OCI-LY1 (cell line): ENCODE results near the gene KDM4D.
"Not testable (repeated sequence)": the region's sequence is repeated elsewhere in the genome, so short reads cannot be mapped to it uniquely, and the experiment has no call there.

Source experiments
- H2AFZ ChIP-seq: fragments of 200-600 bp; sonication (generic), shearing (Covaris generic); 2 replicates; pipeline ENCODE4 v1.6.0; 2014; ENCODE audit warnings: antibody characterized with exemption, mild to moderate bottlenecking, low read length
- H3F3A ChIP-seq: fragments of 200-600 bp; sonication (generic), shearing (Covaris generic); 2 replicates; pipeline ENCODE4 v1.6.0; 2014; ENCODE audit warnings: mild to moderate bottlenecking, antibody characterized with exemption, low read length, moderate library complexity; ENCODE audit not compliant: insufficient read depth
- H3K27ac ChIP-seq: fragments of 200-600 bp; sonication (generic); 2 replicates; pipeline ENCODE4 v1.5.1; 2014; ENCODE audit warnings: low read length, mixed run types, mild to moderate bottlenecking, low read depth; ENCODE audit not compliant: poor library complexity, severe bottlenecking
- H3K27me3 ChIP-seq: fragments of 200-600 bp; sonication (generic); 2 replicates; pipeline ENCODE4 v1.6.0; 2014; ENCODE audit warnings: antibody characterized with exemption, mild to moderate bottlenecking, low read length, moderate library complexity; ENCODE audit not compliant: insufficient read depth
- H3K36me3 ChIP-seq: fragments of 200-600 bp; sonication (generic); 2 replicates; pipeline ENCODE4 v1.6.1; 2014; ENCODE audit warnings: mild to moderate bottlenecking, antibody characterized with exemption, low read length, moderate library complexity, mixed read lengths; ENCODE audit not compliant: insufficient read depth
- H3K4me1 ChIP-seq: fragments of 200-600 bp; sonication (generic); 2 replicates; pipeline ENCODE4 v1.5.1; 2014; ENCODE audit warnings: mild to moderate bottlenecking, low read length, moderate library complexity; ENCODE audit not compliant: insufficient read depth, severe bottlenecking
- H3K4me2 ChIP-seq: fragments of 200-600 bp; sonication (generic), shearing (Covaris generic); 2 replicates; pipeline ENCODE4 v1.6.1; 2014; ENCODE audit warnings: low read length
- H3K4me3 ChIP-seq: fragments of 200-600 bp; sonication (generic); 2 replicates; pipeline ENCODE4 v1.5.1; 2014; ENCODE audit warnings: low read length, low read depth, mild to moderate bottlenecking, mixed read lengths; ENCODE audit not compliant: poor library complexity, severe bottlenecking
- H3K79me2 ChIP-seq: fragments of 200-600 bp; shearing (Covaris generic); 2 replicates; pipeline ENCODE4 v1.6.1; 2016; ENCODE audit warnings: mixed run types, low read length, mixed read lengths; ENCODE audit not compliant: insufficient read depth
- H3K9ac ChIP-seq: fragments of 200-600 bp; sonication (generic), shearing (Covaris generic); 2 replicates; pipeline ENCODE4 v1.6.1; 2014; ENCODE audit warnings: mild to moderate bottlenecking, low read length, mixed read lengths
- H3K9me2 ChIP-seq: fragments of 200-600 bp; sonication (generic), shearing (Covaris generic); 2 replicates; pipeline ENCODE4 v1.6.1; 2014; ENCODE audit warnings: low read depth, mild to moderate bottlenecking, low read length, mixed read lengths
- H3K9me3 ChIP-seq: fragments of 200-600 bp; shearing (Covaris generic); 2 replicates; pipeline ENCODE4 v1.6.1; 2014; ENCODE audit warnings: low read length, mixed read lengths
- H4K20me1 ChIP-seq: fragments of 200-600 bp; sonication (generic), shearing (Covaris generic); 2 replicates; pipeline ENCODE4 v1.6.0; 2016; ENCODE audit warnings: mild to moderate bottlenecking, low read length; ENCODE audit not compliant: insufficient read depth
- CTCF ChIP-seq: fragments of 200-600 bp; sonication (generic), shearing (Covaris generic); IDR thresholded peaks from 2 replicates; pipeline ENCODE4 v1.5.1; 2017; ENCODE audit warnings: mild to moderate bottlenecking, antibody characterized with exemption, low read length, moderate library complexity, mixed read lengths
- EZH2 ChIP-seq: fragments of 200-600 bp; sonication (generic), shearing (Covaris generic); IDR thresholded peaks from 2 replicates; pipeline ENCODE4 v1.8.0; 2017; ENCODE audit warnings: borderline replicate concordance, mixed run types, mild to moderate bottlenecking, antibody characterized with exemption, low read length, moderate library complexity, mixed read lengths

KDM4D gene

GRCh38 chr11:95028357-95028756, 54.8 kb downstream of the KDM4D start:
- no peak overlapping the region for H3K4me2 ChIP-seq
- no peak overlapping the region for H3K27ac ChIP-seq
- H3F3A ChIP-seq, result no peaks in the 10 kb centered on the region
- H3K36me3 ChIP-seq, result no peaks in the 10 kb centered on the region
- H3K4me3 ChIP-seq, result no peak overlapping the region
- no peak for TF ChIP-seq EZH2
- no peak for TF ChIP-seq CTCF
- H3K4me1 ChIP-seq, result no peaks in the 10 kb centered on the region
- H3K9ac ChIP-seq, result no peak overlapping the region
- no peaks in the 10 kb centered on the region for H4K20me1 ChIP-seq
- no peaks in the 10 kb centered on the region for H3K9me3 ChIP-seq
- no peaks in the 10 kb centered on the region for H3K9me2 ChIP-seq
- no peaks in the 10 kb centered on the region; the same call in 1 of the 2 replicates for H3K27me3 ChIP-seq
- no peaks in the 10 kb centered on the region for H3K79me2 ChIP-seq
- H2AFZ ChIP-seq, result no peak overlapping the region

GRCh38 chr11:95033051-95033450, 59.5 kb downstream of the KDM4D start:
- Histone ChIP-seq H4K20me1 (no peaks in the 10 kb centered on the region), H3K4me1 (no peaks in the 10 kb centered on the region), H3K9me3 (no peaks in the 10 kb centered on the region), H3K4me2 (no peak overlapping the region), H3K27me3 (no peaks in the 10 kb centered on the region; the same call in 1 of the 2 replicates), H3K36me3 (no peaks in the 10 kb centered on the region), H2AFZ (no peak overlapping the region), H3K4me3 (no peak overlapping the region), H3K9me2 (no peaks in the 10 kb centered on the region), H3K79me2 (no peaks in the 10 kb centered on the region), H3K9ac (no peak overlapping the region), H3F3A (no peaks in the 10 kb centered on the region), H3K27ac (no peak overlapping the region)
- no peak for TF ChIP-seq CTCF

- Histone ChIP-seq H3K27me3 (no peaks in the 10 kb centered on the region; the same call in 1 of the 2 replicates), H3K4me3 (no peak overlapping the region), H4K20me1 (no peaks in the 10 kb centered on the region), H2AFZ (no peak overlapping the region), H3K9ac (no peak overlapping the region), H3K9me2 (no peaks in the 10 kb centered on the region), H3F3A (no peaks in the 10 kb centered on the region), H3K4me1 (no peaks in the 10 kb centered on the region), H3K9me3 (no peaks in the 10 kb centered on the region), H3K4me2 (no peak overlapping the region), H3K79me2 (no peaks in the 10 kb centered on the region), H3K36me3 (no peaks in the 10 kb centered on the region), H3K27ac (no peak overlapping the region)
- TF ChIP-seq CTCF (no peak), EZH2 (no peak)
Observed at GRCh38 chr11:95035316-95035715, 61.8 kb downstream of the KDM4D start.

- H3K4me3 ChIP-seq, H3K4me1 ChIP-seq, H4K20me1 ChIP-seq, H3F3A ChIP-seq, H3K27me3 ChIP-seq, H3K9me2 ChIP-seq, H3K4me2 ChIP-seq, H3K27ac ChIP-seq, H3K79me2 ChIP-seq, H3K36me3 ChIP-seq, H3K9me3 ChIP-seq, H3K9ac ChIP-seq, H2AFZ ChIP-seq: not testable (repeated sequence)
Observed at GRCh38 chr11:95037356-95038035, 64.0 kb downstream of the KDM4D start.
